ENCODE results near the gene NDUFA5.

Gene NDUFA5

DNA sequence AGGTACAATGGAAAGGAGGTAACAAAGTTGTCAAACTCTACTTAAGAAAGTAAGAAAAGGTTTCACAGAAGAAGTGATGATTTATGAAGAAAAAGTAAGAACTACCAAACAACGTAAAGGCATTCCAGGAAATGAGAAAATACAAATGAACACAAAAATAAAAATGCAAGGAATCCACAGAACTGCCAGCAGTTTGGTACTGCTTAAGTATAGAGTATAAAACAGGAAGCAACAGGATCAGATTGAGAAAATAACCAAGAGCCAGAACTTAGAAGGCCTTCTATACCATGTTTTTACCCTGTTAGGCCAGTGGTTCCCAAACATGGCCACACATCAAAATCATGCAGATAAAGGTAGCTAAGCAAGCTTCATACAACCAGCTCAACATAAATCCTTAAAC is 9.2 kb downstream of the NDUFA5 start:
- H3K4me3 ChIP-seq (ENCODE audit: control insufficient read depth, low read depth, low read length): no peak overlapping the region
- TF ChIP-seq, protein P1, sequence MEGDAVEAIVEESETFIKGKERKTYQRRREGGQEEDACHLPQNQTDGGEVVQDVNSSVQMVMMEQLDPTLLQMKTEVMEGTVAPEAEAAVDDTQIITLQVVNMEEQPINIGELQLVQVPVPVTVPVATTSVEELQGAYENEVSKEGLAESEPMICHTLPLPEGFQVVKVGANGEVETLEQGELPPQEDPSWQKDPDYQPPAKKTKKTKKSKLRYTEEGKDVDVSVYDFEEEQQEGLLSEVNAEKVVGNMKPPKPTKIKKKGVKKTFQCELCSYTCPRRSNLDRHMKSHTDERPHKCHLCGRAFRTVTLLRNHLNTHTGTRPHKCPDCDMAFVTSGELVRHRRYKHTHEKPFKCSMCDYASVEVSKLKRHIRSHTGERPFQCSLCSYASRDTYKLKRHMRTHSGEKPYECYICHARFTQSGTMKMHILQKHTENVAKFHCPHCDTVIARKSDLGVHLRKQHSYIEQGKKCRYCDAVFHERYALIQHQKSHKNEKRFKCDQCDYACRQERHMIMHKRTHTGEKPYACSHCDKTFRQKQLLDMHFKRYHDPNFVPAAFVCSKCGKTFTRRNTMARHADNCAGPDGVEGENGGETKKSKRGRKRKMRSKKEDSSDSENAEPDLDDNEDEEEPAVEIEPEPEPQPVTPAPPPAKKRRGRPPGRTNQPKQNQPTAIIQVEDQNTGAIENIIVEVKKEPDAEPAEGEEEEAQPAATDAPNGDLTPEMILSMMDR (conservative IDR thresholded peaks at IDR 0.05; ENCODE audit: control insufficient read depth, insufficient read depth, low read depth, low read length): no peak
- peak; percentile 6 for DNase-seq (ENCODE audit: low read depth)

GRCh38 chr7:123539871-123540270 is 17.7 kb downstream of the NDUFA5 start:
- TF ChIP-seq, protein P1 (conservative IDR thresholded peaks at IDR 0.05; ENCODE audit: control insufficient read depth, insufficient read depth, low read depth, low read length): no peak
- no peak overlapping the region for H3K4me3 ChIP-seq (ENCODE audit: control insufficient read depth, low read depth, low read length)
- no peak for DNase-seq (ENCODE audit: low read depth)

- H3K4me3 ChIP-seq (ENCODE audit: control insufficient read depth, low read depth, low read length): no peak overlapping the region
- peak; percentile 32 for DNase-seq (ENCODE audit: low read depth)
Observed at GRCh38 chr7:123538897-123539296, 18.7 kb downstream of the NDUFA5 start.

GRCh38 chr7:123538189-123538714 is 19.4 kb downstream of the NDUFA5 start:
- H3K4me3 ChIP-seq (ENCODE audit: control insufficient read depth, low read depth, low read length): no peak overlapping the region
- TF ChIP-seq, protein P1 (conservative IDR thresholded peaks at IDR 0.05; ENCODE audit: control insufficient read depth, insufficient read depth, low read depth, low read length): no peak
- DNase-seq (ENCODE audit: low read depth): peak; percentile 88

More at GRCh38 chr7:123538897-123539296, 18.7 kb downstream of the NDUFA5 start:
- TF ChIP-seq, protein P1 (conservative IDR thresholded peaks at IDR 0.05; ENCODE audit: control insufficient read depth, insufficient read depth, low read depth, low read length): no peak

DNA sequence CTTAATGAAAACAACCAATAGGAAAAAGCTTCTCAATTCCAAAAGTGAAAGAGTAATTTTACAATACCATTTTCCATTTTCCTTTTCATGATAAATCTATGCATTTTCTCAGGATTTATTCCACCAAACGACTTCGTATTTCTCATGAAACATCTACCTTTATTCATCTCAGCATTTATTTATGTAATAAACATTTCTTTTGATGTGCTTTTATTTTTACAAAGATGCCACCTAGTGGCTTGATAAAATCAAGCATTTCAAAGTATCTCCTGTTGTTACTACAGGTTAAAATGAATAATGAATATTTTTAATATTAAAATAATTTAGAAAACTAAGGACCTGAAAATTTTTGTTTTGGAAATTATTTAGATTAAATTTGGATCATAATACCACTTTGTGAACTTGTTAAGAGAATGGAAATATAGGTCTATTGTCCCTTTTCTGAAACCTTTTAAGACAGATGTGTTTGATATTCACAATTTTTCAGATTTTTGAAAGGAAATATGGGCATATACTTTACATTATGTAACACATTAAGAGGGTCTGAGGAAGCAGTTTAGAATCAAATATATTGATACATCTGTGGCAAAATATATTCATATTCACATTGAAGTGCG is 20.5 kb downstream of the NDUFA5 start:
- peak; percentile 41 for DNase-seq (ENCODE audit: low read depth)

GRCh38 chr7:123535517-123535916 is 22.1 kb downstream of the NDUFA5 start:
- TF ChIP-seq, protein P1 (conservative IDR thresholded peaks at IDR 0.05; ENCODE audit: control insufficient read depth, insufficient read depth, low read depth, low read length): no peak
- peak overlapping the region; percentile 36 for H3K4me3 ChIP-seq (ENCODE audit: control insufficient read depth, low read depth, low read length)
- no peak for DNase-seq (ENCODE audit: low read depth)

More for the DNA sequence above, 20.5 kb downstream of the NDUFA5 start:
- TF ChIP-seq, protein P1 (conservative IDR thresholded peaks at IDR 0.05; ENCODE audit: control insufficient read depth, insufficient read depth, low read depth, low read length): peak; percentile 43
- no peak overlapping the region for H3K4me3 ChIP-seq (ENCODE audit: control insufficient read depth, low read depth, low read length)
